ENCODE results near the gene SNRK.

DNA sequence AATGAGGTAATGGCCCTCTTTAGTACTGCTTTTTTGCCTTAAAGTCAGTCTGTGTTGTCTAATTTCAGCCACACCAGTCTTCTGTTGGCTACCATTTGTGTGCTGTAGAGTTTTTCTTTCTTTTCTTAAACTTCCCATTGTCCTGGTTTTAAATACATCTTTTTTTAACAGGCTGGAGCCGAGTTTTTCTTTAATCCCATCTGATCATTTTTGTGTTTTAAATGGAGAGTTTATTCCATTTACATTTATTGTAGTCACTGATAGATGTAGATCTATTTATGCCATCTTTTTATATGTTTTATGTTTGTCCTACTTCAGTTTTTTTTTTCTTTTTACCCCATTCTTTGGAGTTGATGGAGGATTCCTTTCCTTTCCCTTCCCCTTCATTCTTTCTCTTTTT, 49.5 kb downstream of the SNRK start:
- TF ChIP-seq, protein P1, sequence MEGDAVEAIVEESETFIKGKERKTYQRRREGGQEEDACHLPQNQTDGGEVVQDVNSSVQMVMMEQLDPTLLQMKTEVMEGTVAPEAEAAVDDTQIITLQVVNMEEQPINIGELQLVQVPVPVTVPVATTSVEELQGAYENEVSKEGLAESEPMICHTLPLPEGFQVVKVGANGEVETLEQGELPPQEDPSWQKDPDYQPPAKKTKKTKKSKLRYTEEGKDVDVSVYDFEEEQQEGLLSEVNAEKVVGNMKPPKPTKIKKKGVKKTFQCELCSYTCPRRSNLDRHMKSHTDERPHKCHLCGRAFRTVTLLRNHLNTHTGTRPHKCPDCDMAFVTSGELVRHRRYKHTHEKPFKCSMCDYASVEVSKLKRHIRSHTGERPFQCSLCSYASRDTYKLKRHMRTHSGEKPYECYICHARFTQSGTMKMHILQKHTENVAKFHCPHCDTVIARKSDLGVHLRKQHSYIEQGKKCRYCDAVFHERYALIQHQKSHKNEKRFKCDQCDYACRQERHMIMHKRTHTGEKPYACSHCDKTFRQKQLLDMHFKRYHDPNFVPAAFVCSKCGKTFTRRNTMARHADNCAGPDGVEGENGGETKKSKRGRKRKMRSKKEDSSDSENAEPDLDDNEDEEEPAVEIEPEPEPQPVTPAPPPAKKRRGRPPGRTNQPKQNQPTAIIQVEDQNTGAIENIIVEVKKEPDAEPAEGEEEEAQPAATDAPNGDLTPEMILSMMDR (IDR thresholded peaks at IDR 0.05) = no peak
- TF ChIP-seq POLR2AphosphoS5 (IDR thresholded peaks at IDR 0.05) = no peak
